WERI-Rb-1 (cell line): Measurements from ENCODE around the gene NUDT16L1.

Source experiments
- DNase-seq: peaks from one replicate; pipeline ENCODE4 v3.0.0-alpha.2; 2020
- H3K27ac ChIP-seq: fragments of 250-450 bp; sonication (Bioruptor Pico); 2 replicates; pipeline ENCODE4 v1.5.1; 2020; ENCODE audit warnings: mild to moderate bottlenecking, moderate library complexity
- H3K27me3 ChIP-seq: fragments of 250-450 bp; sonication (Bioruptor Pico); 2 replicates; pipeline ENCODE4 v1.5.1; 2021; ENCODE audit warnings: mild to moderate bottlenecking, low read depth, moderate library complexity; ENCODE audit not compliant: insufficient read depth, severe bottlenecking
- H3K36me3 ChIP-seq: fragments of 250-450 bp; sonication (Bioruptor Pico); 2 replicates; pipeline ENCODE4 v1.5.1; 2020; ENCODE audit warnings: mild to moderate bottlenecking, moderate library complexity
- H3K4me3 ChIP-seq: 2 replicates; pipeline ENCODE4 v1.5.1; 2011; ENCODE audit warnings: low read depth, mild to moderate bottlenecking, control low read depth, low read length
- H3K9me3 ChIP-seq: fragments of 250-450 bp; sonication (Bioruptor Pico); 2 replicates; pipeline ENCODE4 v1.5.1; 2021; ENCODE audit warnings: mild to moderate bottlenecking, moderate library complexity; ENCODE audit not compliant: severe bottlenecking
- TF ChIP-seq, protein P1 (sequence below): IDR thresholded peaks from 2 replicates; pipeline ENCODE4 v1.5.1; 2011; ENCODE audit warnings: low read depth, mild to moderate bottlenecking, control low read depth, inconsistent platforms, low read length

Gene NUDT16L1

DNA sequence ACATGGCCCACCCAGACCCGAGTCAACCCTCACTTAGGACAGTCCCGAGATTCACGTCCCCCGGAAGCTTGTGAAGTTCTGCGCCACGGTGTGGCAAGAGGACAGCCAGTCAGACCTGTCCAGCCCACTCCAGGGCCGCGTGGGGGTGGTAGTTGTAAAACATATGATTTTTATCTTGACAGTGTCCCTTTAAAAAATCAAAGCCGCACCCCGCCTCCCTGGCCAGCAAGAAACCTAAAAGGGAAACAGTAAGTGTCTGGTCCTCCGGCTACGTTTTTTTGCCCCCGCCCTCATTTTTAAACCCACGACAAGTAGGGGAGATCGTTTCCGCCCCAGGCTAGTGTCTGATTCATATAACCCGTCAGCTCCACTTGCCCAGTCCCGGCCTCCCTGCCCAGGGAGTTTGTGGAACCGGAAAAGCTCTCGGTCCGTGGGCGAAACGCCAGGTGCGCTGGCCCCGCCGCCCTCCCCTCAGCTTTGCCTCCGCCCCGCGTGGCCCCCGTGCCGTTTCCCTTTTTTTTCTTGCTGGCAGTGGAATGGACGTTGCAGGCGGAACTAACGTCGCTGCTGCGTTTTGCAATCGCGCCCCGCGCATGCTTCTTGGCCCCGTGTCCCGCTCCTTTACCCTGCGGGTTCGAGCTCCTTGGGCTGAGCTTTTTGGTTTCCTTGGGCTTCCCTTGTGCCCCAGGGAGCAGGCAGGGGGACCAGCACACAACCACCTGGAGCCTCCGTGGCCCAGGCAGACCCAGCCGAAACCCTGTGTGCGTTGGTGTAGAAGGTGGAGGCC lies 13.3 kb upstream of the NUDT16L1 start:
- TF ChIP-seq, protein P1, sequence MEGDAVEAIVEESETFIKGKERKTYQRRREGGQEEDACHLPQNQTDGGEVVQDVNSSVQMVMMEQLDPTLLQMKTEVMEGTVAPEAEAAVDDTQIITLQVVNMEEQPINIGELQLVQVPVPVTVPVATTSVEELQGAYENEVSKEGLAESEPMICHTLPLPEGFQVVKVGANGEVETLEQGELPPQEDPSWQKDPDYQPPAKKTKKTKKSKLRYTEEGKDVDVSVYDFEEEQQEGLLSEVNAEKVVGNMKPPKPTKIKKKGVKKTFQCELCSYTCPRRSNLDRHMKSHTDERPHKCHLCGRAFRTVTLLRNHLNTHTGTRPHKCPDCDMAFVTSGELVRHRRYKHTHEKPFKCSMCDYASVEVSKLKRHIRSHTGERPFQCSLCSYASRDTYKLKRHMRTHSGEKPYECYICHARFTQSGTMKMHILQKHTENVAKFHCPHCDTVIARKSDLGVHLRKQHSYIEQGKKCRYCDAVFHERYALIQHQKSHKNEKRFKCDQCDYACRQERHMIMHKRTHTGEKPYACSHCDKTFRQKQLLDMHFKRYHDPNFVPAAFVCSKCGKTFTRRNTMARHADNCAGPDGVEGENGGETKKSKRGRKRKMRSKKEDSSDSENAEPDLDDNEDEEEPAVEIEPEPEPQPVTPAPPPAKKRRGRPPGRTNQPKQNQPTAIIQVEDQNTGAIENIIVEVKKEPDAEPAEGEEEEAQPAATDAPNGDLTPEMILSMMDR: no peak
- Histone ChIP-seq H3K27me3 (no peaks in the 10 kb centered on the region), H3K4me3 (no peak overlapping the region), H3K27ac (no peak overlapping the region), H3K9me3 (no peaks in the 10 kb centered on the region), H3K36me3 (peaks cover 14% of the 10 kb centered on the region)
- no peak for DNase-seq

DNA sequence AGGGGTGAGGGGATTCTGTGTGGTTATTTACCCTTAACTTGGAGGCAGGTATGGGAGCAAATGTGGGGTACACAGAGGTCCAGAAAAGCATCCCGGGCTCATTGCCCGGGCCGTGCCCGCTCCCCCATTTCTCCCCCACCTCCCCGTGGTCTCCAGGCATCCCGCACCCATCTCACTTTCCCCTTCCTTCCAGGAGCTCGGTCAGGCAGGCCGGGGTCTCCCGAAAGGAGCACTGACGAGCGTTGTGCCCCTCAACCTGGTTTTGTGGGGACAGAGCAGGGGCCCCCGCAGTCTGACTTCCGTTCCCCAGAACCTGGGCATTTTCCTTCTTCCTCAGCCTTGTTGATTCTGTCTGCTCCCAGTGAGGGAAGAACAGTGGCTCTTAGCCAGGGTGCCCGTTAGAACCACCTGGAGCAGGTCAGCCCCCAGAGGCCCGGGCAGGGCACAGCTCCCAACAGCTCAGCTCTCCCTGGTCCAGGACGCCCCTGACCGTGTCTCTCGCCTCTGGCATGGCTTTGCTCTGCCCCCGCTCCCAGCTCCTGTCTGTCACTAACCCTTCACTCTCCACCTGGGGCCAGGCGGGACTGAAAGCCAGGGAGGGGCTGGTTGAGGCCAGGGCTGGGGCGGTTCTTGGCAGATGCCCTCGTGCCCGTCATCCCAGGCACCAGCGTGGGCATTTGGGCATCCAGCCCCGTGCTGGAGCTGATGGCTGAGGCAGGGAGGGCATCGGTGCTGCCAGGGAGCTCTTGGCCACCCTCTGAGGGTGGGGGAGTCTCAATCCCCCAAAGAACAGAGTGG lies 12.5 kb upstream of the NUDT16L1 start:
- H3K27me3 ChIP-seq: no peaks in the 10 kb centered on the region
- TF ChIP-seq, protein P1: no peak
- no peaks in the 10 kb centered on the region for H3K9me3 ChIP-seq
- peaks cover 16% of the 10 kb centered on the region for H3K36me3 ChIP-seq
- no peak overlapping the region for H3K27ac ChIP-seq
- DNase-seq: no peak
- no peak overlapping the region for H3K4me3 ChIP-seq

DNA sequence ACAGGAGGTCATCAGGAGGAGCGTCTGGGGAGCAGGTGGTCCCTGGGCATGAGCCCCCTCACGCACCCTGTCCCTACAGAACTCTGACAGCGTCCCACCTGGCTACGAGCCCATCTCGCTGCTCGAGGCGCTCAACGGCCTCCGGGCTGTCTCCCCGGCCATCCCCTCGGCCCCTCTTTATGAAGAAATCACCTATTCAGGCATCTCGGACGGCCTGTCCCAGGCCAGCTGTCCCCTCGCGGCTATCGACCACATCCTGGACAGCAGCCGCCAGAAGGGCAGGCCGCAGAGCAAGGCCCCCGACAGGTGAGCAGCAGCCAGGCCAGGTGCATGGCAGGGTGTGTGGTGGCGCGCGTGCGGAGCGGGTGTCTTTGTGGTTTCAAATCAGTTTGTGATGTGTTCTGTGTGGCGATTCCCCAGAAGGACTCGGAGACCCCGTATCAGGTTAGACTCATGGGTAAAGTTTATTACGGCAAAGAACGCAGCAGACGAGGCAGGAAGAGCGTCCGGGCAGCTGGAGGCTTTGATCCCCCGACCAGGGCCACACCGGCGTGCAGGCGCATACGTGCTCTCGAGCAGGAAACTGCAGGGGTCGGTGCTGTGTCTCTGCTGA lies 11.8 kb upstream of the NUDT16L1 start:
- H3K36me3 ChIP-seq: peaks cover 16% of the 10 kb centered on the region
- H3K27me3 ChIP-seq: no peaks in the 10 kb centered on the region
- DNase-seq: no peak
- TF ChIP-seq, protein P1: no peak
- H3K27ac ChIP-seq: no peak overlapping the region
- H3K4me3 ChIP-seq: no peak overlapping the region
- H3K9me3 ChIP-seq: no peaks in the 10 kb centered on the region

DNA sequence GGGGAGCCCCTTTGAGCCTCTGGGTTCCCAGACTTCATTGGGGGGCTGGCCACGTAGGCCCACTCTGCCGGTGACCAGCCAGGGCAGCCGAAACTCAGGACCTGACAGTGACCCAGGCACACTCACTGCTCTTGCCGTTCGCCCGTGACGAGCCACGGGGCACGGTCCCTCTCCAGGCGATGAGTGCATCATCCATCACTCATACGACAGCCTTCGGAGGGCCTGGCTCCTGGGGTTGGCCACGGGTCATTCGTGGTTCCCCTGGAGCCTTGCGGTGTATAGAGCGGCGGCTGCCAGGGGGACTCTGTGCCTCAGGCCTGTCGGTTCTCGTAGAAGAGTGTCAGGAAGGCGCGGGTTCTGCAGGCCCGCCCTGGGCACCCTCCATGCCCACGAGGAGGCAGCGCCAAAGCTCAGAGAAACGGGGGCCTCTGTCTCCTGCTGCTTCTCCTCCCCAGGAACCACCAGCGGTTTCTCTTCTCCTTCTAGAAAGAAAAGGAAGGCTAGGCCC lies 11.2 kb upstream of the NUDT16L1 start:
- Histone ChIP-seq H3K27me3 (no peaks in the 10 kb centered on the region), H3K4me3 (no peak overlapping the region), H3K36me3 (peaks cover 21% of the 10 kb centered on the region), H3K9me3 (no peaks in the 10 kb centered on the region), H3K27ac (no peak overlapping the region)
- TF ChIP-seq, protein P1: no peak
- no peak for DNase-seq

DNA sequence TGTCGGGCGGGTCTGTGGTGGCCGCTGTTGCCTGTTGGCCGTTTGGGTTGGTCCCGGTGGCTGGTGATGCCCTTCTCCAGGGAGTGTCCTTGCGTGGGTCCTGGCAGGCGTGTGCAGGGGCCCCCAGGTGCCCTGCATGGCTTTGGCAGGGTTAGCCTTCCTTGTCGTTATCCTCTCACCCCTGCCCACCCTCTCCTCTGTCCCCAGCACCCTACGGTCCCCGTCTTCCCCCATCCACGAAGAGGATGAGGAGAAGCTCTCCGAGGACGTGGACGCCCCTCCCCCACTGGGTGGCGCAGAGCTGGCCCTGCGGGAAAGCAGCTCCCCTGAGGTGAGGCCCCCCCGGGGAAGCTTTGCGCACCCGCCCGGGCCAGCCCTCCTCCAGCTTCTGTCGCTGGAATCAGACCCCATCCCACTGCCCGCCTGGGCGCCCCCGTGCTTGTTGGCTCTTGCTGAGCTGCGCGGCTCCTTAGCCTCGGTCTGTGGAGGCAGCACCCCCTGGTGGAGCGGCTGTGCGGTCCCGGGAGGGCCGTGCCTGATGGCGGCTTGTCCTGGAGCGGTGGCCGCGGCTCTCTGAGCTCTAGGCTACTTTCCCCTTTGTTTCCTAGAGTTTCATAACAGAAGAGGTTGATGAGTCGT lies 10.6 kb upstream of the NUDT16L1 start:
- no peaks in the 10 kb centered on the region for H3K9me3 ChIP-seq
- peak overlapping the region; percentile 34 for H3K27ac ChIP-seq
- TF ChIP-seq, protein P1: peak; percentile 92
- H3K36me3 ChIP-seq: peaks cover 22% of the 10 kb centered on the region
- no peak overlapping the region for H3K4me3 ChIP-seq
- no peaks in the 10 kb centered on the region for H3K27me3 ChIP-seq
- peak; percentile 86 for DNase-seq
